Stimulated activated naive CD4-positive, alpha-beta T cell treated with Interleukin-2 at 50 U/mL for 16 hours (primary cell): ENCODE measurements around the gene ATN1.

ENCODE experiments used
- DNase-seq: peaks from one replicate; lab custom pipeline; 2025; lab: John Stamatoyannopoulos, UW

The ATN1 gene

DNA sequence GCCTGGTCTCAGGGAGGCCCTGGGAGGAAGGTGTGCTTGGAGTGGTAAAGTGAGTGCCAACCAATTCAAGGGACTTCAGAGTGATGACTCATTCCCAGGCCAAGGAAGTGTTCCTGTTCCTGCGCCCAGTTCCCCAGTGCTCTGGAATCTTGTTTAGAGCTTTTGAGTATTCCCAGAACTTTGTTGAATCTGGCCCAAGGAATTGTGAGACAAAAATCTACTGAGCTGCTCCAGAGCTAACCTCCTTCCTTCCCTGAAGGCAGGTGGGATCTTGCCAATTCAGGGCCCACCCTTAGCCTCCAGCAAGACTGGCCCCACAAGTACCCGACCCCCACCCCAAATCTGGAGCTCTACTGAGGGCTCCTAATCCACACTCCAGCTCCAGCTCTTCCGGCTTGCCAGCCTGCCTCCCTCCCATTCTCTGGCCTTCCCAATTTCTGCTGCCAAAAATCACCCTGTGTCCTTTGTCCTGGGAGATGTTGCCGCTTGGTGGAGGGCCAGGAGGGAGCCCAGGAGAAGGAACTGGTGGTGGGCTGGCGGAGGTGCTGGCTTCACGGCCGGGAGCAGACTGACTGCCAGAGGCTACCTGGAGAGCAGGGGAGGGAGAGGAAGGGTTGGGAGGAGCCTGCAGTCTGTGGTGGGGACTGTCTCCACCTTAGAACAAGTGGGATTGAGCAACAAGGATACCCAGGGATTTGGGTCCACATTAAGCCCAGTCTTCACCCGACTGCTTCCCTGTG lies 2.0 kb upstream of the ATN1 start:
- no peak for DNase-seq

DNA sequence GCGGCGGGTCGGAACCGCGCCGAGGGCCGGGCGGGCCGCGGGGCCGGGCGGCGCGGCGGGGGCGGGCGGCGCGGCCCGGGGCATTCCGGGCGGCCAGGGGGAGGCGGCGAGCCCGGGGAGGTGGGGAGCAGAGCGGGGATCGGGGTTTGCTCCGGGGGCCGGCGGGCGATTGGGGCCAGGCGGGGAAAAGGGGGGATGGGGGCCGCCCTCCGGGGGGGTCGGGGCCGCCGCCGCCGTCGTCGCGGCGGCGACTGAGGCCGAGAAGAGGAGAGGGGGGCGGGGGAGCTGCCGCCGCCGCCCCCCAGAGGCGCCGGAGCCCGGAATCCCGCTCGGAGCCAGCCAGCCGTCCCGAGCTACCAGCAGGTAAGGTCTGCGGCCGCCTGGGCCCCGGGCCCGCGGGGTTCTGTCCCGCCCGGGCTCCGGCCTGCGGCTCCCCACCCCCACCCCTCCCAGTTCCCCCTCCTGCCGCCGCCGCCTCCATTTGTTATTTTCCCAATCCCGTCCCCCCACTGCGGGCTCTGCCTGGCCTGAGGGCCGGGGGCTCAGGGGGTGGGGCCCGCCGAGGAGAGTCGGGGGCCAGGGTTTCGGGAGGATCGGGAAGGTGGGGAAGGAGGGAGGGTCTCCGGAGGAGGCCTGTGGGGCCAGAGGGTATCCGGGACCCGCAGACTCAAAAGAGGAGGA lies 403 bp downstream of the ATN1 start:
- no peak for DNase-seq

DNA sequence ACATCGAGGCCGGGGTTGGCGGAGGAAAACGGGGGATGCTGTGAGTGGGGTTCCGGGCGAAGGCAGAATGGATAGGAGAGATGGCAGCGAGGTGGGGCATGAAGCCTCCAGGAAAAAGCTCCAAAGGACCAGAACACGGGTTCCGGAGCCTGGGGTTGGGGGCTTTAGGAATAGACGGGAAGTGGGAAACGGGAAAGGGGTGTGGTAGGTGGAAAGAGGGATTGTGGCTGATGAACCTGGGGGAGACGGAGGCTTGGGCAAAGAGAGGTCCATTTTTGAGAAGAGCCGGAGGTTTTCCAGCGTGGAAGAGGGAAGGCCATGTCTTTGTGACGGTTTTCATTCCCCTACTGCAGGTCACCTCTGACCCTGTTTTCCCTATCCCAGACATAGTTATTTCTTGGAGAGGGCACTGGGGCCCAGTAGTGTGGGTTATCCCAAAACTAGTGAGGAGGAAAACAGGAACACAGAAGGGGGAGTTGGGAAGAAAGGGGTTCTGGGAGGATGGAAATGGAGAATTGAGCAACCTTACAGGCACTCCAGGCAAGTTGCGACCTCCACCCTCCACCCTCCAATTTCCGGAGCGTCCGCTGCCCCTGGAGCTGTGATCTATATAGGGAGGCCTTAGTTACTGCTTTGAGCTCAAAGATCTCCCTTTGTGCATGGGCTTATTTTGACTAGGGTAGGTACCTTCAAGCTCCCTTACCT lies 1.1 kb downstream of the ATN1 start:
- no peak for DNase-seq

DNA sequence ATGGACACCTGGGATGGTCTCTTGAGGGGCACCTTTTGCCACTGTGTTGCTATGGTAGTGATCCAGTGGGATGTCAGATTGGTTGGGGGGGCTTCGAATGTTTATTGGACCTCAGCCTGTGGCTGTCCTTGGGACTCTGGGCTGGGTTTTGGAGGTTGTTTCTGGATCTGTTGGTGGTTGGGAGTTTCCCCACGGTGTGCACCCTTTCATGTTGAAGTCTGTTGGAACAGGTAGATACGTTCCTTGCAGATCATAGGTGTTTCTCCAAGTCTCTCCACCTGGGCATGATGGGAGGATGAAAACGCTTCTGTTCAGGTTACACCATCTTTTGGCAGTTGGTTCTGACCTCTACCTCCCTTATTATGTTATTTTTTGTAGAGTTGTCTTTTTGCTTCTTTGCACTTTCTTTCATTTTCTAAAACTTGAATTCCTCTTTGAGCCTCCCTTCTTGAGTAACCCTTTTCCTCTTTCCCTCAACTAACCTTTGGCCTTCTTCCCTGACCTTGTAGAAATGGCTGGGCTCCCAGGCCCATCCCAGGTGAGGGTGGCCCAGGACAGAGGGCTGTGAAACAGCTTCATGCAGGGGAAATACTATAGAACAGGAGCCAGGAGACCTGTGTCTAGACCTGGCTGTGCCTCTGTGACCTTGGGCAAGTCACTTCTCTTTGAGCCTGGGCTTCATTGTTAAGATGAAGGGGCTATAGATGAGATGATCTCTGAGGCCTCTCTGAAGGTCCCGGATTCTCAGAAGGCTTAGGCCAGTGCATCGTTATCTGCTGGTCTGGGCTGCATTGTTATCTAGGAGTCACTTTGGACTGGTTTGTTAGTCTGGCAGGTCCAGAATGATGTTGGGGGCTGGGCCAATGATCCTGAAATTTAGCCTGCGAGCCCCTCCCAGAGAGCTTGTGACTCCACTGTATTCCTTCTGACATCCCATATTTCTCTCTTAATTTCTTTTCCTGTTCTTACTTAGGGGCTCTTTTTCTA lies 2.0 kb downstream of the ATN1 start:
- no peak for DNase-seq

DNA sequence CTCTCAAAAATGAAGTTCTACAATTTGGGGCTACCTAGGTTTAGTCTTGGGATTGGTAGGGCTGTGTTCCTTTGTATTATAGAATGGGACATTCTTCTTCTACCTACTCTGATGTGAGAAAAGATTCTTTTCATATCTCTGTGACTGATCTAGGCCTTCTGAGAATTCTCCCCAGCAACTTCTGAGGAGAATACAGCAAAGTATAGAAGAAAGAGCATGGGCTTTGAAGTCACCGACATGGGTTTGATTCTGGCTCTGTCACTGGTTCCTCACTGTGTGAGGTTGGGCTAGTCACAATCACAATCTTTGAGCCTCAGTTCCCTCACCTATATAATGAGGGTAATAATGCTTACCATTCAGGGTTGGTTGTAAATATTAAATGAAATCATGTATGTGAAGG lies 5.0 kb downstream of the ATN1 start:
- no peak for DNase-seq

DNA sequence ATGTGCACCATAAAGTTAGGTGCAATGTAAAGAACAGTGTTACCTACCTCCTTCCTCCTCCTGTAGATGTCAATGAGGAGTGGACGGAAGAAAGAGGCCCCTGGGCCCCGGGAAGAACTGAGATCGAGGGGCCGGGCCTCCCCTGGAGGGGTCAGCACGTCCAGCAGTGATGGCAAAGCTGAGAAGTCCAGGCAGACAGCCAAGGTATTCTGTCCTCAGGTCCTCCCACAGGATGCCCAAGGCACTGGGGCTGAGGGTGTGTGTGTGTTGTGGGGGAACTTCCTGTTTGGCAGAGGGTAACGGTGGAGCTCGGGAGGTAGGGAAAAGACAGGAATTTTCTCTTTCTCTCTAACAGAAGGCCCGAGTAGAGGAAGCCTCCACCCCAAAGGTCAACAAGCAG lies 6.4 kb downstream of the ATN1 start:
- DNase-seq = no peak

DNA sequence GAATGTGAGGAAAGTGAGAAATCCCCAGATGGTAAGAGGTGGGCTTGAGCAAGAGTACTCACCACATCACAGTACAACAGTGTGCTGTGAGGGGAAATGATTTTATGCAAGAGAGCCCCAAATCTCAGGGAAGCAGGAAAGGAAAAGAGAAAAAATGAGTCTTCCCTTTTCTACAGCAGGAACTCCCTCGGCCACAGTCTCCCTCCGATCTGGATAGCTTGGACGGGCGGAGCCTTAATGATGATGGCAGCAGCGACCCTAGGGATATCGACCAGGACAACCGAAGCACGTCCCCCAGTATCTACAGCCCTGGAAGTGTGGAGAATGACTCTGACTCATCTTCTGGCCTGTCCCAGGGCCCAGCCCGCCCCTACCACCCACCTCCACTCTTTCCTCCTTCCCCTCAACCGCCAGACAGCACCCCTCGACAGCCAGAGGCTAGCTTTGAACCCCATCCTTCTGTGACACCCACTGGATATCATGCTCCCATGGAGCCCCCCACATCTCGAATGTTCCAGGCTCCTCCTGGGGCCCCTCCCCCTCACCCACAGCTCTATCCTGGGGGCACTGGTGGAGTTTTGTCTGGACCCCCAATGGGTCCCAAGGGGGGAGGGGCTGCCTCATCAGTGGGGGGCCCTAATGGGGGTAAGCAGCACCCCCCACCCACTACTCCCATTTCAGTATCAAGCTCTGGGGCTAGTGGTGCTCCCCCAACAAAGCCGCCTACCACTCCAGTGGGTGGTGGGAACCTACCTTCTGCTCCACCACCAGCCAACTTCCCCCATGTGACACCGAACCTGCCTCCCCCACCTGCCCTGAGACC lies 7.8 kb downstream of the ATN1 start:
- DNase-seq = no peak

DNA sequence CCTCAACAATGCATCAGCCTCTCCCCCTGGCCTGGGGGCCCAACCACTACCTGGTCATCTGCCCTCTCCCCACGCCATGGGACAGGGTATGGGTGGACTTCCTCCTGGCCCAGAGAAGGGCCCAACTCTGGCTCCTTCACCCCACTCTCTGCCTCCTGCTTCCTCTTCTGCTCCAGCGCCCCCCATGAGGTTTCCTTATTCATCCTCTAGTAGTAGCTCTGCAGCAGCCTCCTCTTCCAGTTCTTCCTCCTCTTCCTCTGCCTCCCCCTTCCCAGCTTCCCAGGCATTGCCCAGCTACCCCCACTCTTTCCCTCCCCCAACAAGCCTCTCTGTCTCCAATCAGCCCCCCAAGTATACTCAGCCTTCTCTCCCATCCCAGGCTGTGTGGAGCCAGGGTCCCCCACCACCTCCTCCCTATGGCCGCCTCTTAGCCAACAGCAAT lies 8.5 kb downstream of the ATN1 start:
- no peak for DNase-seq

DNA sequence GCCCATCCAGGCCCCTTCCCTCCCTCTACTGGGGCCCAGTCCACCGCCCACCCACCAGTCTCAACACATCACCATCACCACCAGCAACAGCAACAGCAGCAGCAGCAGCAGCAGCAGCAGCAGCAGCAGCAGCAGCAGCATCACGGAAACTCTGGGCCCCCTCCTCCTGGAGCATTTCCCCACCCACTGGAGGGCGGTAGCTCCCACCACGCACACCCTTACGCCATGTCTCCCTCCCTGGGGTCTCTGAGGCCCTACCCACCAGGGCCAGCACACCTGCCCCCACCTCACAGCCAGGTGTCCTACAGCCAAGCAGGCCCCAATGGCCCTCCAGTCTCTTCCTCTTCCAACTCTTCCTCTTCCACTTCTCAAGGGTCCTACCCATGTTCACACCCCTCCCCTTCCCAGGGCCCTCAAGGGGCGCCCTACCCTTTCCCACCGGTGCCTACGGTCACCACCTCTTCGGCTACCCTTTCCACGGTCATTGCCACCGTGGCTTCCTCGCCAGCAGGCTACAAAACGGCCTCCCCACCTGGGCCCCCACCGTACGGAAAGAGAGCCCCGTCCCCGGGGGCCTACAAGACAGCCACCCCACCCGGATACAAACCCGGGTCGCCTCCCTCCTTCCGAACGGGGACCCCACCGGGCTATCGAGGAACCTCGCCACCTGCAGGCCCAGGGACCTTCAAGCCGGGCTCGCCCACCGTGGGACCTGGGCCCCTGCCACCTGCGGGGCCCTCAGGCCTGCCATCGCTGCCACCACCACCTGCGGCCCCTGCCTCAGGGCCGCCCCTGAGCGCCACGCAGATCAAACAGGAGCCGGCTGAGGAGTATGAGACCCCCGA lies 9.1 kb downstream of the ATN1 start:
- DNase-seq = peak; percentile 63

DNA sequence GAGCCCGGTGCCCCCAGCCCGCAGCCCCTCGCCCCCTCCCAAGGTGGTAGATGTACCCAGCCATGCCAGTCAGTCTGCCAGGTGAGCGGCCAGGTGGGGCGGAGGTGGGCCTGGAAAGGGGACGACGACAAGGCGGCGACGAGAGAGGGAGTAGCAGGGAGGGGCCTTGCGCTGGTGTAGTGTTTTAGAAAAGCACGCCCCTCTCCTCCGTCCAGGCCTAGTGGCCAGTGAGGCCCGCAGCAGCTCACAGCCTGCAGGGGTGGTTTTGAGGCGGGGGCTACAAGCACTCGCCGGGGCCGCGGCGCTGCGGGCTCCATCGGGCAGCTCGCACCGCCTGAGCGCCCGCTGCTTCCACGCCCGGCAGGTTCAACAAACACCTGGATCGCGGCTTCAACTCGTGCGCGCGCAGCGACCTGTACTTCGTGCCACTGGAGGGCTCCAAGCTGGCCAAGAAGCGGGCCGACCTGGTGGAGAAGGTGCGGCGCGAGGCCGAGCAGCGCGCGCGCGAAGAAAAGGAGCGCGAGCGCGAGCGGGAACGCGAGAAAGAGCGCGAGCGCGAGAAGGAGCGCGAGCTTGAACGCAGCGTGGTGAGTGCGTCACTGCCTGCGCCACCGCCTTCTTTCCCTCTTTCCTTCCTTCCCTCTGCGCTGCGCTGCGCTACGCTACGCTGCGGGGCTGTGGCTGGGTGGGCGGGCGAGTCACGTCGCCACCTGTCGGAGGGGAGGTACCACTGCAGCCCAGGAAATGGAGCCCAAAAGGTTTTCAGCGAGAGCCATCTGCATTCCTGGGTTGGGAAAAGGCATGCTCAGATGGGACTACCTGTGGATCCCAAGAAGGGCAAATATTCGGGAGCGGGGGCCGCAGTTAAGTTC lies 10.0 kb downstream of the ATN1 start:
- peak; percentile 90 for DNase-seq

DNA sequence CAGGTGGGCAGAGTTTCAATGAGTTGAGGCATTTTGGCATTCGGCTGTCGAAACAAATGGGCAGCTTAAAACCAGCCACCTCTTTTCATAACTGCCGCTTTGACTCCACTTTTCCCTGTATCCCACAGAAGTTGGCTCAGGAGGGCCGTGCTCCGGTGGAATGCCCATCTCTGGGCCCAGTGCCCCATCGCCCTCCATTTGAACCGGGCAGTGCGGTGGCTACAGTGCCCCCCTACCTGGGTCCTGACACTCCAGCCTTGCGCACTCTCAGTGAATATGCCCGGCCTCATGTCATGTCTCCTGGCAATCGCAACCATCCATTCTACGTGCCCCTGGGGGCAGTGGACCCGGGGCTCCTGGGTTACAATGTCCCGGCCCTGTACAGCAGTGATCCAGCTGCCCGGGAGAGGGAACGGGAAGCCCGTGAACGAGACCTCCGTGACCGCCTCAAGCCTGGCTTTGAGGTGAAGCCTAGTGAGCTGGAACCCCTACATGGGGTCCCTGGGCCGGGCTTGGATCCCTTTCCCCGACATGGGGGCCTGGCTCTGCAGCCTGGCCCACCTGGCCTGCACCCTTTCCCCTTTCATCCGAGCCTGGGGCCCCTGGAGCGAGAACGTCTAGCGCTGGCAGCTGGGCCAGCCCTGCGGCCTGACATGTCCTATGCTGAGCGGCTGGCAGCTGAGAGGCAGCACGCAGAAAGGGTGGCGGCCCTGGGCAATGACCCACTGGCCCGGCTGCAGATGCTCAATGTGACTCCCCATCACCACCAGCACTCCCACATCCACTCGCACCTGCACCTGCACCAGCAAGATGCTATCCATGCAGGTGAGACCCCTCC lies 10.8 kb downstream of the ATN1 start:
- no peak for DNase-seq

DNA sequence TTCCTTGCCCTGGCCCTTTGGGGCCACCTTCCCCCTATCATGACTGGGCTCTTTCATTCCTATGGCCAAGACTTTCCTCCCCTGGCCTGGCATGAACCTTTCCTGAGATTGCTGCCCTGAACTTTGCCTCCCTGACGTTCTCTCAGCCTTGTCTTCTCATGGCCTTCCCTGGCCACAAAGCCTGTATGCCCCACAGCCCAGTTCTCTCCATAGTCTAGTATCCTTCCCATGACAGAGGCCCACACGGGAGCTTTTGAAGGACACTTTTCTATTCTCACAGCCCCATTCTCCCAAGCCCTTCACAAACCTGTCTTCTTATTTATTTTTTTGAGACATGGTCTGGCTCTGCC lies 11.4 kb downstream of the ATN1 start:
- no peak for DNase-seq

DNA sequence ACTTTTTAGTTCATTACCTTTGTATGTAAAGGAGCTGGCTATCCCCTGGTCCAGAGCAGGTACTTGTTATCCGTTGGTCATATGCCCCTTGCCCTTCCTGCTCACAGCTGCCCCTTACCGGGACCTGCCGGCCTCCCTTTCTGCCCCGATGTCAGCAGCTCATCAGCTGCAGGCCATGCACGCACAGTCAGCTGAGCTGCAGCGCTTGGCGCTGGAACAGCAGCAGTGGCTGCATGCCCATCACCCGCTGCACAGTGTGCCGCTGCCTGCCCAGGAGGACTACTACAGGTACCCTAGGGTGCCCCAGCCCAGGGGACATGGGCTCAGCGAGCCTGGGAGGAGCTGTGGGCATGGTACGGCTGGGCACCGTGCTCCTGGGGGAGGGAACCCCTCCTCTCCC lies 13.5 kb downstream of the ATN1 start:
- DNase-seq = no peak

DNA sequence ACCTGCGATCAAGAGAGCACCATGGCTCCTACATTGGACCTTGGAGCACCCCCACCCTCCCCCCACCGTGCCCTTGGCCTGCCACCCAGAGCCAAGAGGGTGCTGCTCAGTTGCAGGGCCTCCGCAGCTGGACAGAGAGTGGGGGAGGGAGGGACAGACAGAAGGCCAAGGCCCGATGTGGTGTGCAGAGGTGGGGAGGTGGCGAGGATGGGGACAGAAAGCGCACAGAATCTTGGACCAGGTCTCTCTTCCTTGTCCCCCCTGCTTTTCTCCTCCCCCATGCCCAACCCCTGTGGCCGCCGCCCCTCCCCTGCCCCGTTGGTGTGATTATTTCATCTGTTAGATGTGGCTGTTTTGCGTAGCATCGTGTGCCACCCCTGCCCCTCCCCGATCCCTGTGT lies 14.0 kb downstream of the ATN1 start:
- DNase-seq = no peak

DNA sequence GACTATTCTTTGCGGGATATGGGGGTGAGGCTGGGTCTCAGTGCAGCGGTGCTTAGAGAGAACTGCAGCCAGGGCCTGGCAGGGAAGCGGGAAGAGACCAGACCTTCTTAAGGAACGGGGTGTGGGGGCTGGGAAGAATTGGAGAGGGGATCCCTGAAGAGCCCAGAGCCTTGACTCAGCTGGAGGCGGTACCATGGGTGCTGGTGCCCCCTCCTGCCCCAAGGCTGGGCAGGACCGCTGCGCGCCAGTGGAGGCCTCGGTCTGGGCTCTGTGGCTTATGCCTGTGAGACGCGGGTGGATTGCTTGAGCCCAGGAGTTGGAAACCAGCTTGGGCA lies 14.5 kb downstream of the ATN1 start:
- no peak for DNase-seq

DNA sequence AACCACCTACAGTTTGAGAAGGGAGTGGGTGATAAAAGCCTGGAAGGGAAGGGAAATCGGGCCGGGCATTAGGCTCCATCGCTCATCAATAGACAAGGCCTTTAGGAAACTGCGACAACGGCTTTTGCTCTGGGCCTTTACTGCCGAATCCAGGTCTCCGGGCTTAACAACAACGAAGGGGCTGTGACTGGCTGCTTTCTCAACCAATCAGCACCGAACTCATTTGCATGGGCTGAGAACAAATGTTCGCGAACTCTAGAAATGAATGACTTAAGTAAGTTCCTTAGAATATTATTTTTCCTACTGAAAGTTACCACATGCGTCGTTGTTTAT lies 15.6 kb downstream of the ATN1 start:
- peak; percentile 75 for DNase-seq

DNA sequence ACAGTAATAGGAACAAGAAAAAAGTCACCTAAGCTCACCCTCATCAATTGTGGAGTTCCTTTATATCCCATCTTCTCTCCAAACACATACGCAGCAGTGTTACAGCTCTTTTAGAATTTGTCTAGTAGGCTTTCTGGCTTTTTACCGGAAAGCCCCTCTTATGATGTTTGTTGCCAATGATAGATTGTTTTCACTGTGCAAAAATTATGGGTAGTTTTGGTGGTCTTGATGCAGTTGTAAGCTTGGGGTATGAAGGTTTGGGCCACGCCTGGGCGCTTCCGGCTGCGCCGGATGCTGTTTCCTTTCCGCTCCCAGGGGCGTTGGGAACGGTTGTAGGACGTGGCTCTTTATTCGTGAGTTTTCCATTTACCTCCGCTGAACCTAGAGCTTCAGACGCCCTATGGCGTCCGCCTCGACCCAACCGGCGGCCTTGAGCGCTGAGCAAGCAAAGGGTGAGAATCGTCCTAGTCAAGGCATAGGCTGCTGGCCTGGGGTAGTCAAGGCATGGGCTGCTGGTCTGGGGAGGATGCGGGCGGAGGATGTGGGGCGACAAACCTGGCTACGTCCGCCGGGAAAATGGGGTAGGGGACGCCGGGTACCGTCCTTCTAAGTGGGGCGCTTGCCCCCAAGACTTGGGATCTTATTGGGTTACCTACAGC lies 16.1 kb downstream of the ATN1 start, which contains the start of the genes C12orf57 and RNU7-1:
Gene C12orf57, plus strand, starts transcription at position 301 of the 659 bp plus-strand sequence. Its CDS starts 100 bp downstream, at position 401.
Gene RNU7-1, plus strand, starts transcription at position 95 of the 659 bp plus-strand sequence.
- DNase-seq = peak; percentile 75
